SKM-1 (cell line): ENCODE data around the gene CHI3L1.

ENCODE experiments used
- DNase-seq: peaks from one replicate; lab custom pipeline; 2025; ENCODE audit not compliant: unreplicated experiment; lab: John Stamatoyannopoulos, UW

CHI3L1 gene

GRCh38 chr1:203169770-203170520 lies 16.6 kb downstream of the CHI3L1 start:
- no peak for DNase-seq

GRCh38 chr1:203168991-203169390 lies 17.5 kb downstream of the CHI3L1 start:
- no peak for DNase-seq

GRCh38 chr1:203168256-203168786 lies 18.2 kb downstream of the CHI3L1 start:
- DNase-seq = no peak

- no peak for DNase-seq
These were observed 18.6 kb downstream of the CHI3L1 start for GRCh38 chr1:203167913-203168200.

GRCh38 chr1:203167026-203167912 lies 19.2 kb downstream of the CHI3L1 start:
- DNase-seq = no peak

GRCh38 chr1:203166192-203166940 lies 20.1 kb downstream of the CHI3L1 start:
- DNase-seq = peak; percentile 82

GRCh38 chr1:203165800-203166161 lies 20.7 kb downstream of the CHI3L1 start:
- no peak for DNase-seq

- no peak for DNase-seq
These were observed 21.3 kb downstream of the CHI3L1 start for GRCh38 chr1:203165101-203165799.

- DNase-seq = no peak
These were observed 22.4 kb downstream of the CHI3L1 start for GRCh38 chr1:203163891-203164635.

GRCh38 chr1:203162403-203162802 lies 24.1 kb downstream of the CHI3L1 start:
- no peak for DNase-seq

- no peak for DNase-seq
These were observed 24.8 kb downstream of the CHI3L1 start for GRCh38 chr1:203161703-203162102.

GRCh38 chr1:203161175-203161574 lies 25.3 kb downstream of the CHI3L1 start:
- DNase-seq = no peak

GRCh38 chr1:203159844-203160243 lies 26.7 kb downstream of the CHI3L1 start:
- no peak for DNase-seq

GRCh38 chr1:203158960-203159665 lies 27.4 kb downstream of the CHI3L1 start:
- no peak for DNase-seq

GRCh38 chr1:203158423-203158822 lies 28.1 kb downstream of the CHI3L1 start:
- no peak for DNase-seq

GRCh38 chr1:203156280-203156679 lies 30.2 kb downstream of the CHI3L1 start:
- DNase-seq = no peak

GRCh38 chr1:203153989-203154821 lies 32.3 kb downstream of the CHI3L1 start:
- no peak for DNase-seq
